B cell (primary cell): ENCODE data around the gene WDR19. TPM values are rescaled to one million over a fixed set of nuclear protein-coding genes. Genes with fewer than 3 reads are reported as not detected.

Source experiments
- ATAC-seq: fragments of 200-7000 bp; cut with Tn5 transposase; one replicate; pipeline ENCODE4 v1.10.0; 2021; ENCODE audit warnings: low read depth, mild to moderate bottlenecking, moderate number of reproducible peaks, moderate library complexity
- CTCF ChIA-PET: fragments of 350-600 bp; sonication (Branson Sonifier 250); formaldehyde crosslinking; loops from one replicate; lab custom pipeline; 2021; ENCODE audit warnings: antibody characterized with exemption, inconsistent platforms; lab: Charles Lee
- POLR2A ChIA-PET: fragments of 350-600 bp; sonication (Branson Sonifier 250); formaldehyde crosslinking; loops from one replicate; lab custom pipeline; 2021; ENCODE audit warnings: antibody characterized with exemption; lab: Charles Lee
- DNase-seq: peaks from one replicate; pipeline ENCODE4 v3.0.0; 2013
- H2AFZ ChIP-seq: 2 replicates; pipeline ENCODE4 v1.6.1; 2012; ENCODE audit warnings: mild to moderate bottlenecking, low read depth, low read length; ENCODE audit not compliant: insufficient read depth, poor library complexity, severe bottlenecking
- H3K27ac ChIP-seq, 2 donors: 1 replicate in 1 of 2; 2 replicates in 1 of 2; pipeline ENCODE4 v1.5.1; 2012 to 2013; ENCODE audit warnings: low read length in 2 of 2, mild to moderate bottlenecking in 2 of 2, moderate library complexity in 1 of 2
- H3K27me3 ChIP-seq, 4 experiments: fragments of 200-600 bp in 1 of 4; sonication (generic) in 1 of 4; replicated peaks in 1 of 4; 1 replicate in 2 of 4; 2 replicates in 2 of 4; pipeline versions ENCODE4 v1.6.1 to v1.7.0; 2013 to 2016; ENCODE audit warnings: low read length in 3 of 4, mild to moderate bottlenecking in 2 of 4, mixed read lengths in 1 of 4, moderate library complexity in 1 of 4; ENCODE audit not compliant: insufficient read depth in 4 of 4, control insufficient read depth in 3 of 4; ENCODE audit errors: control extremely low read depth in 1 of 4
- H3K36me3 ChIP-seq, 2 experiments: replicated peaks in 1 of 2; 1 replicate in 1 of 2; 2 replicates in 1 of 2; pipeline versions ENCODE4 v1.6.1 to v1.7.1; 2013; ENCODE audit warnings: low read length in 1 of 2; ENCODE audit not compliant: insufficient read depth in 2 of 2, control insufficient read depth in 1 of 2; ENCODE audit errors: control extremely low read depth in 1 of 2, extremely low read depth in 1 of 2
- H3K4me1 ChIP-seq, 2 donors: fragments of 200-600 bp in 1 of 2; sonication (generic) in 1 of 2; 1 replicate in 1 of 2; 2 replicates in 1 of 2; pipeline versions ENCODE4 v1.5.1 to v1.6.1; 2013 to 2017; ENCODE audit warnings: low read length in 2 of 2; ENCODE audit not compliant: control insufficient read depth in 2 of 2, insufficient read depth in 2 of 2
- H3K4me2 ChIP-seq: replicated peaks from 2 replicates; pipeline ENCODE3; 2012; ENCODE audit warnings: mild to moderate bottlenecking, low read depth, low read length; ENCODE audit not compliant: poor library complexity, severe bottlenecking
- H3K4me3 ChIP-seq, 5 experiments: fragments of 200-600 bp in 1 of 5; sonication (generic) in 1 of 5; 1 replicate in 3 of 5; 2 replicates in 2 of 5; pipeline versions ENCODE4 v1.5.1 to v1.7.0; 2011 to 2016; ENCODE audit warnings: low read length in 4 of 5, mild to moderate bottlenecking in 4 of 5, low read depth in 2 of 5, control low read depth in 1 of 5, moderate library complexity in 1 of 5; ENCODE audit not compliant: insufficient read depth in 1 of 5; ENCODE audit errors: control extremely low read depth in 1 of 5, extremely low read depth in 1 of 5
- H3K79me2 ChIP-seq: fragments of 200-600 bp; sonication (generic); one replicate; pipeline ENCODE4 v1.6.0; 2016; ENCODE audit warnings: low read length; ENCODE audit not compliant: control insufficient read depth, insufficient read depth
- H3K9ac ChIP-seq: fragments of 200-600 bp; sonication (generic); 2 replicates; pipeline ENCODE4 v1.6.1; 2017; ENCODE audit warnings: mild to moderate bottlenecking, low read length, moderate library complexity
- H3K9me3 ChIP-seq, 3 donors: one replicate each; pipeline versions ENCODE4 v1.6.1 to v1.7.1; 2013; ENCODE audit warnings: low read length in 2 of 3; ENCODE audit not compliant: control insufficient read depth in 2 of 3, insufficient read depth in 1 of 3; ENCODE audit errors: control extremely low read depth in 1 of 3
- H4K20me1 ChIP-seq: 2 replicates; pipeline ENCODE4 v1.6.0; 2012; ENCODE audit warnings: mild to moderate bottlenecking, low read length; ENCODE audit not compliant: insufficient read depth, control insufficient read depth, poor library complexity, severe bottlenecking
- H3K27ac Mint-ChIP-seq: one replicate; pipeline ENCODE4 v1.8.0; 2021; ENCODE audit warnings: mixed read lengths
- H3K27me3 Mint-ChIP-seq: one replicate; pipeline ENCODE4 v1.8.0; 2021; ENCODE audit warnings: mixed read lengths
- H3K4me1 Mint-ChIP-seq: one replicate; pipeline ENCODE4 v1.8.0; 2021; ENCODE audit warnings: mixed read lengths
- H3K4me3 Mint-ChIP-seq: one replicate; pipeline ENCODE4 v1.8.0; 2021; ENCODE audit warnings: mixed read lengths
- H3K9me3 Mint-ChIP-seq: one replicate; pipeline ENCODE4 v1.8.0; 2022; ENCODE audit warnings: mixed read lengths; ENCODE audit not compliant: insufficient read depth
- CTCF ChIP-seq: fragments of 200-600 bp; IDR thresholded peaks from one replicate; pipeline ENCODE4 v1.8.0; 2022; ENCODE audit warnings: antibody characterized with exemption, mild to moderate bottlenecking
- EZH2 ChIP-seq: IDR thresholded peaks from 2 replicates; pipeline ENCODE4 v1.6.1; 2012; ENCODE audit warnings: borderline replicate concordance, low read depth, mild to moderate bottlenecking, moderate library complexity, low read length; ENCODE audit not compliant: insufficient read depth, poor library complexity, severe bottlenecking
- WGBS: methylation state at CpG from one replicate; pipeline ENCODE4 v1.1.5; 2013; ENCODE audit warnings: missing lambda C conversion rate; ENCODE audit not compliant: insufficient coverage; 5-methylcytosine and 5-hydroxymethylcytosine counted together
- intact Hi-C: fragments of 100-400 bp; cut with micrococcal nuclease; formaldehyde crosslinking; loops from one replicate; pipeline ENCODE4 v1.10.0; 2022
- polyA plus RNA-seq: library from polyadenylated mRNA; depleted of rRNA; stranded (reverse); fragments of >200 nt; gene quantifications from 2 replicates; pipeline ENCODE4 v1.2.3, GENCODE V29; 2012
- total RNA-seq, 2 donors: library from RNA; stranded (reverse); fragments of 120-200 nt in 1 of 2; gene quantifications; 1 replicate in 1 of 2; 2 replicates in 1 of 2; pipeline versions ENCODE4 v1.2.3 to v1.2.4, GENCODE V29; 2013 to 2022

Gene WDR19
- total and polyA plus RNA-seq, 2 donors (not counting 1 experiment from before 2014, with no cell fraction given): 35.1 to 79.8 TPM

GRCh38 chr4:39146211-39146610 lies 36.1 kb upstream of the WDR19 start:
- Mint-ChIP-seq H3K27ac (no peak overlapping the region), H3K4me3 (no peak overlapping the region), H3K27me3 (no peaks in the 10 kb centered on the region), H3K4me1 (peaks cover 3% of the 10 kb centered on the region), H3K9me3 (no peaks in the 10 kb centered on the region)
- Histone ChIP-seq H4K20me1 (no peaks in the 10 kb centered on the region), H3K9me3 (no peaks in the 10 kb centered on the region), H3K27ac (no peak overlapping the region), H3K4me3 (no peak overlapping the region), H3K4me2 (no peak overlapping the region), H3K79me2 (no peaks in the 10 kb centered on the region), H3K27me3 (no peaks in the 10 kb centered on the region), H2AFZ (no peak overlapping the region), H3K9ac (no peak overlapping the region), H3K4me1 (peaks cover 0 to 4% of the 10 kb centered on the region in 2 donors), H3K36me3 (no peaks in the 10 kb centered on the region)
- intact Hi-C loops: no loop called here
- no peak for TF ChIP-seq EZH2
- no peak for TF ChIP-seq CTCF
- ATAC-seq (no peak), DNase-seq (no peak)
- ChIA-PET POLR2A (no interaction called here), CTCF (interaction anchor here (2.6 kb wide), 1 partner anchor 11 kb away, joined by 10 read pairs; no protein-coding TSS in a partner anchor)
- WGBS: no CpG with 5 or more reads among the region's 1 CpG

GRCh38 chr4:39154009-39154408 lies 28.3 kb upstream of the WDR19 start:
- Histone ChIP-seq H3K4me2 (no peak overlapping the region), H3K4me1 (peaks cover 0 to 8% of the 10 kb centered on the region in 2 donors), H2AFZ (no peak overlapping the region), H3K4me3 (no peak overlapping the region), H4K20me1 (no peaks in the 10 kb centered on the region), H3K36me3 (no peaks in the 10 kb centered on the region), H3K9me3 (no peaks in the 10 kb centered on the region), H3K27ac (no peak overlapping the region), H3K27me3 (no peaks in the 10 kb centered on the region), H3K79me2 (no peaks in the 10 kb centered on the region), H3K9ac (no peak overlapping the region)
- Mint-ChIP-seq H3K4me1 (peaks cover 7% of the 10 kb centered on the region), H3K9me3 (no peaks in the 10 kb centered on the region), H3K27me3 (no peaks in the 10 kb centered on the region), H3K27ac (no peak overlapping the region), H3K4me3 (no peak overlapping the region)
- ATAC-seq: no peak
- POLR2A ChIA-PET: no interaction called here
- TF ChIP-seq CTCF (no peak), EZH2 (no peak)
- CTCF ChIA-PET: interaction anchor here (1.1 kb wide), 1 partner anchor 294 kb away, joined by 4 read pairs; no protein-coding TSS in a partner anchor
- WGBS: no CpG with 5 or more reads among the region's 4 CpGs
- no peak for DNase-seq
- intact Hi-C loops: no loop called here
